Activated T-helper 17 cell treated with anti-CD3 and anti-CD28 coated beads, Interleukin-2, amount 50 U/mL, for 72 hours (primary cell): Measurements from ENCODE around the gene TICRR. TPM values are rescaled to one million over a fixed set of nuclear protein-coding genes. Genes with fewer than 3 reads are reported as not detected.

Source experiments
- ATAC-seq: fragments of 150-1000 bp; cut with Tn5 transposase; replicated peaks from 2 replicates; pipeline ENCODE4 v1.10.0; 2021; ENCODE audit warnings: mild to moderate bottlenecking, moderate library complexity
- H3K27ac Mint-ChIP-seq: one replicate; pipeline ENCODE4 v1.8.0; 2022; ENCODE audit warnings: mixed read lengths
- H3K27me3 Mint-ChIP-seq: one replicate; pipeline ENCODE4 v1.8.0; 2022; ENCODE audit warnings: mixed read lengths
- H3K36me3 Mint-ChIP-seq: one replicate; pipeline ENCODE4 v1.8.0; 2022; ENCODE audit warnings: low read depth, mild to moderate bottlenecking, mixed read lengths
- H3K4me1 Mint-ChIP-seq: one replicate; pipeline ENCODE4 v1.8.0; 2022; ENCODE audit warnings: mixed read lengths
- H3K4me3 Mint-ChIP-seq: one replicate; pipeline ENCODE4 v1.8.0; 2022; ENCODE audit warnings: mild to moderate bottlenecking, mixed read lengths
- H3K9me3 Mint-ChIP-seq: one replicate; pipeline ENCODE4 v1.8.0; 2022; ENCODE audit warnings: mixed read lengths
- total RNA-seq, 2 donors: library from RNA; stranded (reverse); gene quantifications; one replicate each; pipeline ENCODE4 v1.2.3, GENCODE V29; 2022

TICRR gene
- total RNA-seq, 2 donors from 2014 or later, result 15.4 to 22.7 TPM

GRCh38 chr15:89665449-89666181 lies 90.3 kb downstream of the TICRR start:
- H3K9me3 Mint-ChIP-seq, result no peaks in the 10 kb centered on the region

GRCh38 chr15:89666184-89666857 lies 91.1 kb downstream of the TICRR start:
- Mint-ChIP-seq H3K36me3 (no peaks in the 10 kb centered on the region), H3K4me3 (no peak overlapping the region), H3K4me1 (no peaks in the 10 kb centered on the region), H3K9me3 (no peaks in the 10 kb centered on the region), H3K27me3 (peaks cover 28% of the 10 kb centered on the region), H3K27ac (no peak overlapping the region)
- ATAC-seq, result no peak

More at GRCh38 chr15:89665449-89666181, 90.3 kb downstream of the TICRR start:
- H3K36me3 Mint-ChIP-seq, result no peaks in the 10 kb centered on the region
- no peak overlapping the region for H3K27ac Mint-ChIP-seq
- no peak overlapping the region for H3K4me3 Mint-ChIP-seq
- peak; percentile 69 for ATAC-seq
- H3K27me3 Mint-ChIP-seq, result peaks cover 33% of the 10 kb centered on the region
- H3K4me1 Mint-ChIP-seq, result no peaks in the 10 kb centered on the region

GRCh38 chr15:89666858-89667705 lies 91.8 kb downstream of the TICRR start:
- no peak overlapping the region for H3K27ac Mint-ChIP-seq
- no peaks in the 10 kb centered on the region for H3K9me3 Mint-ChIP-seq
- H3K36me3 Mint-ChIP-seq, result no peaks in the 10 kb centered on the region
- H3K4me1 Mint-ChIP-seq, result no peaks in the 10 kb centered on the region
- H3K4me3 Mint-ChIP-seq, result no peak overlapping the region
- ATAC-seq, result no peak
- H3K27me3 Mint-ChIP-seq, result peaks cover 28% of the 10 kb centered on the region

- Mint-ChIP-seq H3K27ac (no peak overlapping the region), H3K27me3 (peaks cover 24% of the 10 kb centered on the region), H3K4me1 (no peaks in the 10 kb centered on the region), H3K9me3 (no peaks in the 10 kb centered on the region), H3K36me3 (no peaks in the 10 kb centered on the region), H3K4me3 (no peak overlapping the region)
- no peak for ATAC-seq
Observed at GRCh38 chr15:89667706-89667960, 92.4 kb downstream of the TICRR start.

- no peaks in the 10 kb centered on the region for H3K4me1 Mint-ChIP-seq
- no peak for ATAC-seq
- H3K9me3 Mint-ChIP-seq, result no peaks in the 10 kb centered on the region
- no peak overlapping the region for H3K4me3 Mint-ChIP-seq
- H3K27me3 Mint-ChIP-seq, result peaks cover 24% of the 10 kb centered on the region
- no peaks in the 10 kb centered on the region for H3K36me3 Mint-ChIP-seq
- H3K27ac Mint-ChIP-seq, result no peak overlapping the region
Observed at GRCh38 chr15:89668171-89668570, 92.9 kb downstream of the TICRR start.

- Mint-ChIP-seq H3K4me3 (no peak overlapping the region), H3K4me1 (no peaks in the 10 kb centered on the region), H3K36me3 (no peaks in the 10 kb centered on the region), H3K27me3 (peaks cover 18% of the 10 kb centered on the region), H3K27ac (no peak overlapping the region), H3K9me3 (no peaks in the 10 kb centered on the region)
- no peak for ATAC-seq
Observed at GRCh38 chr15:89669309-89669865, 94.1 kb downstream of the TICRR start.

GRCh38 chr15:89669941-89670340 lies 94.7 kb downstream of the TICRR start:
- Mint-ChIP-seq H3K4me1 (no peaks in the 10 kb centered on the region), H3K36me3 (no peaks in the 10 kb centered on the region), H3K27ac (no peak overlapping the region), H3K27me3 (peaks cover 12% of the 10 kb centered on the region), H3K4me3 (no peak overlapping the region), H3K9me3 (no peaks in the 10 kb centered on the region)
- no peak for ATAC-seq

- H3K4me1 Mint-ChIP-seq, result no peaks in the 10 kb centered on the region
- no peak for ATAC-seq
- no peaks in the 10 kb centered on the region for H3K36me3 Mint-ChIP-seq
- H3K27me3 Mint-ChIP-seq, result peaks cover 10% of the 10 kb centered on the region
- H3K9me3 Mint-ChIP-seq, result no peaks in the 10 kb centered on the region
- H3K27ac Mint-ChIP-seq, result no peak overlapping the region
- no peak overlapping the region for H3K4me3 Mint-ChIP-seq
Observed at GRCh38 chr15:89670971-89671560, 95.8 kb downstream of the TICRR start.

- ATAC-seq, result no peak
- H3K27ac Mint-ChIP-seq, result peak overlapping the region; percentile 7
Observed at GRCh38 chr15:89671687-89672086, 96.4 kb downstream of the TICRR start.

GRCh38 chr15:89672221-89673164 lies 97.2 kb downstream of the TICRR start:
- no peaks in the 10 kb centered on the region for H3K9me3 Mint-ChIP-seq
- no peaks in the 10 kb centered on the region for H3K36me3 Mint-ChIP-seq
- H3K4me3 Mint-ChIP-seq, result no peak overlapping the region
- H3K27ac Mint-ChIP-seq, result no peak overlapping the region
- no peak for ATAC-seq
- no peaks in the 10 kb centered on the region for H3K4me1 Mint-ChIP-seq
- H3K27me3 Mint-ChIP-seq, result peaks cover 6% of the 10 kb centered on the region

More at GRCh38 chr15:89671687-89672086, 96.4 kb downstream of the TICRR start:
- Mint-ChIP-seq H3K36me3 (no peaks in the 10 kb centered on the region), H3K9me3 (no peaks in the 10 kb centered on the region), H3K4me3 (no peak overlapping the region), H3K27me3 (peaks cover 8% of the 10 kb centered on the region), H3K4me1 (no peaks in the 10 kb centered on the region)

- Mint-ChIP-seq H3K27me3 (peaks cover under 1% of the 10 kb centered on the region), H3K36me3 (no peaks in the 10 kb centered on the region), H3K9me3 (no peaks in the 10 kb centered on the region), H3K4me3 (no peak overlapping the region), H3K27ac (no peak overlapping the region), H3K4me1 (no peaks in the 10 kb centered on the region)
- no peak for ATAC-seq
Observed at GRCh38 chr15:89673165-89673512, 97.9 kb downstream of the TICRR start.

GRCh38 chr15:89674526-89674925 lies 99.3 kb downstream of the TICRR start:
- H3K4me3 Mint-ChIP-seq, result no peak overlapping the region
- no peak for ATAC-seq
- H3K27me3 Mint-ChIP-seq, result no peaks in the 10 kb centered on the region

GRCh38 chr15:89675606-89676005 lies 100.3 kb downstream of the TICRR start:
- Mint-ChIP-seq H3K9me3 (no peaks in the 10 kb centered on the region), H3K4me1 (no peaks in the 10 kb centered on the region), H3K27ac (no peak overlapping the region), H3K27me3 (no peaks in the 10 kb centered on the region), H3K36me3 (no peaks in the 10 kb centered on the region), H3K4me3 (no peak overlapping the region)
- ATAC-seq, result no peak

More at GRCh38 chr15:89674526-89674925, 99.3 kb downstream of the TICRR start:
- Mint-ChIP-seq H3K9me3 (no peaks in the 10 kb centered on the region), H3K27ac (no peak overlapping the region), H3K36me3 (no peaks in the 10 kb centered on the region), H3K4me1 (no peaks in the 10 kb centered on the region)
